SK-N-SH treated with all-trans-retinoic acid at 6 μM for 48 hours (cell line): ENCODE measurements around the gene PRSS38.

Experiments
- ATAC-seq: fragments of 200-7000 bp; cut with Tn5 transposase; 3 replicates; pipeline ENCODE4 v1.9.1; 2020; ENCODE audit warnings: mild to moderate bottlenecking, moderate library complexity
- ARNTL ChIP-seq: fragments of 450-650 bp; formaldehyde crosslinking; IDR thresholded peaks from 2 replicates; pipeline ENCODE4 v1.5.0; 2020; ENCODE audit warnings: low read depth, mild to moderate bottlenecking, moderate library complexity, borderline replicate concordance
- BACH2 ChIP-seq: fragments of 250-450 bp; sonication (Bioruptor Pico); IDR thresholded peaks from 2 replicates; pipeline ENCODE4 v1.9.0; 2021; ENCODE audit warnings: mild to moderate bottlenecking, borderline replicate concordance
- CSDC2 ChIP-seq: fragments of 250-450 bp; sonication (Bioruptor Pico); IDR thresholded peaks from 2 replicates; pipeline ENCODE4 v1.5.0; 2020; ENCODE audit warnings: mild to moderate bottlenecking, moderate library complexity
- ESRRG ChIP-seq: fragments of 250-450 bp; sonication (Bioruptor Pico); IDR thresholded peaks from 2 replicates; pipeline ENCODE4 v1.6.1; 2021; ENCODE audit warnings: mild to moderate bottlenecking
- GLIS3 ChIP-seq: fragments of 250-450 bp; sonication (Bioruptor Pico); IDR thresholded peaks from 2 replicates; pipeline ENCODE4 v1.5.0; 2020; ENCODE audit warnings: mild to moderate bottlenecking, moderate library complexity
- ISL1 ChIP-seq: fragments of 250-450 bp; sonication (Bioruptor Pico); IDR thresholded peaks from 2 replicates; pipeline ENCODE4 v2.1.2; 2022; ENCODE audit warnings: mild to moderate bottlenecking, moderate library complexity
- OSR1 ChIP-seq: fragments of 250-450 bp; sonication (Bioruptor Pico); IDR thresholded peaks from 2 replicates; pipeline ENCODE4 v1.8.0; 2022; ENCODE audit warnings: moderate library complexity, mild to moderate bottlenecking, inconsistent platforms
- PPARA ChIP-seq: fragments of 250-450 bp; sonication (Bioruptor Pico); IDR thresholded peaks from 2 replicates; pipeline ENCODE4 v1.5.0; 2020; ENCODE audit warnings: mild to moderate bottlenecking, borderline replicate concordance
- RARB ChIP-seq: fragments of 250-450 bp; sonication (Bioruptor Pico); IDR thresholded peaks from 2 replicates; pipeline ENCODE4 v1.8.0; 2021; ENCODE audit warnings: mild to moderate bottlenecking, moderate library complexity
- SNAI2 ChIP-seq: fragments of 250-450 bp; sonication (Bioruptor Pico); IDR thresholded peaks from 2 replicates; pipeline ENCODE4 v1.5.0; 2020; ENCODE audit warnings: mild to moderate bottlenecking, moderate library complexity
- TCF4 ChIP-seq: fragments of 250-450 bp; sonication (Bioruptor Pico); IDR thresholded peaks from 2 replicates; pipeline ENCODE4 v1.8.0; 2021; ENCODE audit warnings: mild to moderate bottlenecking, moderate library complexity, borderline replicate concordance
- TOX ChIP-seq: fragments of 250-450 bp; sonication (Bioruptor Pico); IDR thresholded peaks from 2 replicates; pipeline ENCODE4 v1.8.0; 2021; ENCODE audit warnings: mild to moderate bottlenecking, moderate library complexity, borderline replicate concordance
- ZC3H10 ChIP-seq: fragments of 250-450 bp; sonication (Bioruptor Pico); IDR thresholded peaks from 2 replicates; pipeline ENCODE4 v1.5.1; 2021; ENCODE audit warnings: mild to moderate bottlenecking, moderate library complexity
- ZFP3 ChIP-seq: fragments of 250-450 bp; sonication (Bioruptor Pico); IDR thresholded peaks from 2 replicates; pipeline ENCODE4 v1.5.0; 2020; ENCODE audit warnings: mild to moderate bottlenecking, moderate library complexity
- ZFP30 ChIP-seq: fragments of 450-650 bp; formaldehyde crosslinking; IDR thresholded peaks from 2 replicates; pipeline ENCODE4 v1.5.0; 2022; ENCODE audit warnings: mild to moderate bottlenecking, moderate library complexity
- ZNF565 ChIP-seq: fragments of 450-650 bp; formaldehyde crosslinking; conservative IDR thresholded peaks from 2 replicates; pipeline ENCODE4 v1.5.0; 2020; ENCODE audit warnings: low read depth, mild to moderate bottlenecking, moderate library complexity
- ZNF70 ChIP-seq: fragments of 450-650 bp; formaldehyde crosslinking; IDR thresholded peaks from 2 replicates; pipeline ENCODE4 v1.5.0; 2020; ENCODE audit warnings: mild to moderate bottlenecking, moderate library complexity
- ZNF8 ChIP-seq: fragments of 450-650 bp; formaldehyde crosslinking; IDR thresholded peaks from 2 replicates; pipeline ENCODE4 v1.5.0; 2020; ENCODE audit warnings: mild to moderate bottlenecking, moderate library complexity
- TF ChIP-seq, protein P1 (sequence below): fragments of 250-450 bp; sonication (Bioruptor Pico); IDR thresholded peaks from 2 replicates; pipeline ENCODE4 v1.8.0; 2020; ENCODE audit warnings: mild to moderate bottlenecking, moderate library complexity, borderline replicate concordance
- TF ChIP-seq, protein P2 (sequence below): fragments of 250-450 bp; sonication (Bioruptor Pico); IDR thresholded peaks from 2 replicates; pipeline ENCODE4 v1.5.1; 2021; ENCODE audit warnings: mild to moderate bottlenecking, moderate library complexity
- TF ChIP-seq, protein P3 (sequence below): fragments of 250-450 bp; sonication (Bioruptor Pico); IDR thresholded peaks from 2 replicates; pipeline ENCODE4 v1.5.1; 2020; ENCODE audit warnings: low read depth, mild to moderate bottlenecking, moderate library complexity
- TF ChIP-seq, protein P4 (sequence below): fragments of 250-450 bp; sonication (Bioruptor Pico); IDR thresholded peaks from 2 replicates; pipeline ENCODE4 v1.8.0; 2021; ENCODE audit warnings: low read depth, mild to moderate bottlenecking, moderate library complexity, borderline replicate concordance
- TF ChIP-seq, protein P5 (sequence below): fragments of 250-450 bp; sonication (Bioruptor Pico); IDR thresholded peaks from 2 replicates; pipeline ENCODE4 v1.5.0; 2020; ENCODE audit warnings: mild to moderate bottlenecking, moderate library complexity

PRSS38 gene

DNA sequence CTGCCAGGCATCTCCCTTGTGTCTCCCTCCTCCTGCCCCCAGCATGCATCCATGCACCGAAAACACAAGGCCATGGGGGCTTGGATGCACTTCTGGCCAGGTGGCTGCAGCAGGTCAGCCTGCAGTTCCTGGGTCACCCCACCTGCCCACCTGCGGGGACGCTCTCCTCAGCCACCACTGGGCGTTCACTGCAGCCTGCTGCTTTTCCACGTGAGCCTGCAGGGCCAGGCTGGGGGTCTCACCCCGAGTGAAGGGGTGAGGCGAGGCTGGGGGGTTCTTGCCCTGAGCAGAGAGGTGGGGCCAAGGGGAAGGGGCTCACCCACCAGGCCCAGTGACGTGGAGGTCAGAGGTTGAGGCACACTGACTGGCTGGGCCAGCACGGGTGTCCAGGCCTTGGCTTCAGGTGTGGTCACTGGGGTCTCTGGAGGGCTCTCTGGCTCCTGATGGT lies 67.6 kb downstream of the PRSS38 start (continued):
- TF ChIP-seq, protein P1, sequence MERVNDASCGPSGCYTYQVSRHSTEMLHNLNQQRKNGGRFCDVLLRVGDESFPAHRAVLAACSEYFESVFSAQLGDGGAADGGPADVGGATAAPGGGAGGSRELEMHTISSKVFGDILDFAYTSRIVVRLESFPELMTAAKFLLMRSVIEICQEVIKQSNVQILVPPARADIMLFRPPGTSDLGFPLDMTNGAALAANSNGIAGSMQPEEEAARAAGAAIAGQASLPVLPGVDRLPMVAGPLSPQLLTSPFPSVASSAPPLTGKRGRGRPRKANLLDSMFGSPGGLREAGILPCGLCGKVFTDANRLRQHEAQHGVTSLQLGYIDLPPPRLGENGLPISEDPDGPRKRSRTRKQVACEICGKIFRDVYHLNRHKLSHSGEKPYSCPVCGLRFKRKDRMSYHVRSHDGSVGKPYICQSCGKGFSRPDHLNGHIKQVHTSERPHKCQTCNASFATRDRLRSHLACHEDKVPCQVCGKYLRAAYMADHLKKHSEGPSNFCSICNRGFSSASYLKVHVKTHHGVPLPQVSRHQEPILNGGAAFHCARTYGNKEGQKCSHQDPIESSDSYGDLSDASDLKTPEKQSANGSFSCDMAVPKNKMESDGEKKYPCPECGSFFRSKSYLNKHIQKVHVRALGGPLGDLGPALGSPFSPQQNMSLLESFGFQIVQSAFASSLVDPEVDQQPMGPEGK (CRISPR knock-in tag), result no peak
- no peak for TF ChIP-seq ZNF565 (CRISPR knock-in tag)
- no peak for TF ChIP-seq PPARA
- no peak for TF ChIP-seq ISL1 (CRISPR knock-in tag)

GRCh38 chr1:227883641-227884301 lies 68.3 kb downstream of the PRSS38 start:
- ATAC-seq, result no peak
- TF ChIP-seq, protein P2, sequence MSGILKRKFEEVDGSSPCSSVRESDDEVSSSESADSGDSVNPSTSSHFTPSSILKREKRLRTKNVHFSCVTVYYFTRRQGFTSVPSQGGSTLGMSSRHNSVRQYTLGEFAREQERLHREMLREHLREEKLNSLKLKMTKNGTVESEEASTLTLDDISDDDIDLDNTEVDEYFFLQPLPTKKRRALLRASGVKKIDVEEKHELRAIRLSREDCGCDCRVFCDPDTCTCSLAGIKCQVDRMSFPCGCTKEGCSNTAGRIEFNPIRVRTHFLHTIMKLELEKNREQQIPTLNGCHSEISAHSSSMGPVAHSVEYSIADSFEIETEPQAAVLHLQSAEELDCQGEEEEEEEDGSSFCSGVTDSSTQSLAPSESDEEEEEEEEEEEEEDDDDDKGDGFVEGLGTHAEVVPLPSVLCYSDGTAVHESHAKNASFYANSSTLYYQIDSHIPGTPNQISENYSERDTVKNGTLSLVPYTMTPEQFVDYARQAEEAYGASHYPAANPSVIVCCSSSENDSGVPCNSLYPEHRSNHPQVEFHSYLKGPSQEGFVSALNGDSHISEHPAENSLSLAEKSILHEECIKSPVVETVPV (CRISPR knock-in tag), result no peak
- TF ChIP-seq ZC3H10 (no peak), RARB (CRISPR knock-in tag) (no peak), ISL1 (CRISPR knock-in tag) (no peak), ZFP3 (CRISPR knock-in tag) (no peak), TOX (CRISPR knock-in tag) (no peak), OSR1 (CRISPR knock-in tag) (no peak), ZNF565 (CRISPR knock-in tag) (no peak), SNAI2 (CRISPR knock-in tag) (no peak)
- TF ChIP-seq, protein P3, sequence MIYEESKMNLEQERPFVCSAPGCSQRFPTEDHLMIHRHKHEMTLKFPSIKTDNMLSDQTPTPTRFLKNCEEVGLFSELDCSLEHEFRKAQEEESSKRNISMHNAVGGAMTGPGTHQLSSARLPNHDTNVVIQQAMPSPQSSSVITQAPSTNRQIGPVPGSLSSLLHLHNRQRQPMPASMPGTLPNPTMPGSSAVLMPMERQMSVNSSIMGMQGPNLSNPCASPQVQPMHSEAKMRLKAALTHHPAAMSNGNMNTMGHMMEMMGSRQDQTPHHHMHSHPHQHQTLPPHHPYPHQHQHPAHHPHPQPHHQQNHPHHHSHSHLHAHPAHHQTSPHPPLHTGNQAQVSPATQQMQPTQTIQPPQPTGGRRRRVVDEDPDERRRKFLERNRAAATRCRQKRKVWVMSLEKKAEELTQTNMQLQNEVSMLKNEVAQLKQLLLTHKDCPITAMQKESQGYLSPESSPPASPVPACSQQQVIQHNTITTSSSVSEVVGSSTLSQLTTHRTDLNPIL (CRISPR knock-in tag), result no peak
- TF ChIP-seq, all 23 proteins: peak for 0

GRCh38 chr1:227884370-227885134 lies 69.1 kb downstream of the PRSS38 start:
- TF ChIP-seq ARNTL (no peak), OSR1 (CRISPR knock-in tag) (no peak)
- no peak for ATAC-seq

- ATAC-seq, result no peak
- no peak for TF ChIP-seq ZC3H10
- no peak for TF ChIP-seq BACH2
- TF ChIP-seq, protein P1 (CRISPR knock-in tag), result no peak
- TF ChIP-seq ZFP30, result no peak
- TF ChIP-seq ZNF8 (CRISPR knock-in tag), result no peak
- TF ChIP-seq TCF4 (CRISPR knock-in tag), result no peak
- TF ChIP-seq ESRRG (CRISPR knock-in tag), result no peak
- no peak for TF ChIP-seq ZNF70 (CRISPR knock-in tag)
- TF ChIP-seq, protein P4, sequence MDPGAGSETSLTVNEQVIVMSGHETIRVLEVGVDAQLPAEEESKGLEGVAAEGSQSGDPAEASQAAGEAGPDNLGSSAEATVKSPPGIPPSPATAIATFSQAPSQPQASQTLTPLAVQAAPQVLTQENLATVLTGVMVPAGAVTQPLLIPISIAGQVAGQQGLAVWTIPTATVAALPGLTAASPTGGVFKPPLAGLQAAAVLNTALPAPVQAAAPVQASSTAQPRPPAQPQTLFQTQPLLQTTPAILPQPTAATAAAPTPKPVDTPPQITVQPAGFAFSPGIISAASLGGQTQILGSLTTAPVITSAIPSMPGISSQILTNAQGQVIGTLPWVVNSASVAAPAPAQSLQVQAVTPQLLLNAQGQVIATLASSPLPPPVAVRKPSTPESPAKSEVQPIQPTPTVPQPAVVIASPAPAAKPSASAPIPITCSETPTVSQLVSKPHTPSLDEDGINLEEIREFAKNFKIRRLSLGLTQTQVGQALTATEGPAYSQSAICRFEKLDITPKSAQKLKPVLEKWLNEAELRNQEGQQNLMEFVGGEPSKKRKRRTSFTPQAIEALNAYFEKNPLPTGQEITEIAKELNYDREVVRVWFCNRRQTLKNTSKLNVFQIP, result no peak
- no peak for TF ChIP-seq OSR1 (CRISPR knock-in tag)
- TF ChIP-seq, protein P5, sequence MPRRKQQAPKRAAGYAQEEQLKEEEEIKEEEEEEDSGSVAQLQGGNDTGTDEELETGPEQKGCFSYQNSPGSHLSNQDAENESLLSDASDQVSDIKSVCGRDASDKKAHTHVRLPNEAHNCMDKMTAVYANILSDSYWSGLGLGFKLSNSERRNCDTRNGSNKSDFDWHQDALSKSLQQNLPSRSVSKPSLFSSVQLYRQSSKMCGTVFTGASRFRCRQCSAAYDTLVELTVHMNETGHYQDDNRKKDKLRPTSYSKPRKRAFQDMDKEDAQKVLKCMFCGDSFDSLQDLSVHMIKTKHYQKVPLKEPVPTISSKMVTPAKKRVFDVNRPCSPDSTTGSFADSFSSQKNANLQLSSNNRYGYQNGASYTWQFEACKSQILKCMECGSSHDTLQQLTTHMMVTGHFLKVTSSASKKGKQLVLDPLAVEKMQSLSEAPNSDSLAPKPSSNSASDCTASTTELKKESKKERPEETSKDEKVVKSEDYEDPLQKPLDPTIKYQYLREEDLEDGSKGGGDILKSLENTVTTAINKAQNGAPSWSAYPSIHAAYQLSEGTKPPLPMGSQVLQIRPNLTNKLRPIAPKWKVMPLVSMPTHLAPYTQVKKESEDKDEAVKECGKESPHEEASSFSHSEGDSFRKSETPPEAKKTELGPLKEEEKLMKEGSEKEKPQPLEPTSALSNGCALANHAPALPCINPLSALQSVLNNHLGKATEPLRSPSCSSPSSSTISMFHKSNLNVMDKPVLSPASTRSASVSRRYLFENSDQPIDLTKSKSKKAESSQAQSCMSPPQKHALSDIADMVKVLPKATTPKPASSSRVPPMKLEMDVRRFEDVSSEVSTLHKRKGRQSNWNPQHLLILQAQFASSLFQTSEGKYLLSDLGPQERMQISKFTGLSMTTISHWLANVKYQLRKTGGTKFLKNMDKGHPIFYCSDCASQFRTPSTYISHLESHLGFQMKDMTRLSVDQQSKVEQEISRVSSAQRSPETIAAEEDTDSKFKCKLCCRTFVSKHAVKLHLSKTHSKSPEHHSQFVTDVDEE, result no peak
- TF ChIP-seq PPARA, result no peak
- TF ChIP-seq GLIS3 (CRISPR knock-in tag), result no peak
- no peak for TF ChIP-seq CSDC2 (CRISPR knock-in tag)
- TF ChIP-seq, protein P2 (CRISPR knock-in tag), result no peak
Measured at GRCh38 chr1:227885135-227885647, 69.7 kb downstream of the PRSS38 start.
